H1 (cell line): ENCODE data around the gene ZNF597. TPM values are rescaled to one million over a fixed set of nuclear protein-coding genes. Genes with fewer than 3 reads are reported as not detected.

ENCODE experiments used
- CTCF ChIA-PET: fragments of 300-600 bp; sonication (Branson Sonifier 250); formaldehyde crosslinking; loops from one replicate; lab custom pipeline; 2021; ENCODE audit not compliant: partially characterized antibody; lab: Charles Lee
- POLR2A ChIA-PET: fragments of 300-600 bp; sonication (Branson Sonifier 250); formaldehyde crosslinking; loops from one replicate; lab custom pipeline; 2021; ENCODE audit warnings: inconsistent platforms; ENCODE audit not compliant: partially characterized antibody; lab: Charles Lee
- DNase-seq, 2 experiments: peaks; one replicate each; pipeline versions ENCODE4 v3.0.0 to v3.0.0-alpha.2; 2010 to 2022; ENCODE audit warnings: low spot score in 2 of 2, low read depth in 1 of 2, mixed read lengths in 1 of 2
- FAIRE-seq: peaks from 2 replicates; lab custom pipeline; 2011; peaks lifted over from hg19 to GRCh38; lab: Jason Lieb, UNC
- H2AFZ ChIP-seq: 2 replicates; pipeline ENCODE4 v1.8.1; 2012; ENCODE audit warnings: low read length, inconsistent platforms
- H2AK5ac ChIP-seq: 2 replicates; pipeline ENCODE4 v1.6.1; 2013; ENCODE audit warnings: low read depth, low read length
- H2BK120ac ChIP-seq: replicated peaks from 2 replicates; pipeline ENCODE3; 2013; ENCODE audit warnings: low read depth, low read length, inconsistent platforms
- H2BK12ac ChIP-seq: 2 replicates; pipeline ENCODE4 v1.6.1; 2013; ENCODE audit warnings: low read depth, low read length
- H2BK15ac ChIP-seq: 2 replicates; pipeline ENCODE4 v1.6.1; 2013; ENCODE audit warnings: low read length
- H2BK20ac ChIP-seq: 2 replicates; pipeline ENCODE4 v1.6.1; 2013; ENCODE audit warnings: low read length
- H2BK5ac ChIP-seq: 2 replicates; pipeline ENCODE4 v1.6.1; 2013; ENCODE audit warnings: low read depth, low read length
- H3K14ac ChIP-seq: 2 replicates; pipeline ENCODE4 v1.6.1; 2013; ENCODE audit warnings: inconsistent platforms; ENCODE audit not compliant: insufficient read length
- H3K18ac ChIP-seq: 2 replicates; pipeline ENCODE4 v1.6.1; 2013; ENCODE audit warnings: low read length; ENCODE audit errors: extremely low read depth
- H3K23ac ChIP-seq: 2 replicates; pipeline ENCODE4 v1.6.1; 2013; ENCODE audit warnings: inconsistent platforms; ENCODE audit not compliant: insufficient read length
- H3K23me2 ChIP-seq: 2 replicates; pipeline ENCODE4 v1.6.1; 2013; ENCODE audit warnings: low read depth, low read length
- H3K27ac ChIP-seq: 2 replicates; pipeline ENCODE4 v1.6.1; 2011; ENCODE audit warnings: low read depth, low read length, inconsistent platforms
- H3K27me3 ChIP-seq, 4 experiments: replicated peaks in 1 of 4; 1 replicate in 1 of 4; 2 replicates in 3 of 4; pipeline versions ENCODE4 v1.6.1 to v1.8.1; 2011 to 2013; ENCODE audit warnings: low read length in 3 of 4, mild to moderate bottlenecking in 3 of 4, inconsistent platforms in 2 of 4, mixed read lengths in 2 of 4, moderate library complexity in 1 of 4; ENCODE audit not compliant: control insufficient read depth in 3 of 4, insufficient read depth in 3 of 4; ENCODE audit errors: extremely low read depth in 1 of 4
- H3K36me3 ChIP-seq, 4 experiments: 2 replicates each; pipeline versions ENCODE4 v1.6.1 to v1.8.1; 2011 to 2013; ENCODE audit warnings: mild to moderate bottlenecking in 4 of 4, low read length in 3 of 4, moderate library complexity in 2 of 4, control low read depth in 1 of 4, inconsistent platforms in 1 of 4; ENCODE audit not compliant: insufficient read depth in 4 of 4, control insufficient read depth in 2 of 4
- H3K4ac ChIP-seq: replicated peaks from 2 replicates; pipeline ENCODE3; 2013; ENCODE audit warnings: low read length, low read depth, mixed read lengths, inconsistent platforms; ENCODE audit not compliant: insufficient read length
- H3K4me1 ChIP-seq, 4 experiments: replicated peaks in 1 of 4; 1 replicate in 1 of 4; 2 replicates in 3 of 4; pipeline versions ENCODE4 v1.6.1 to v1.8.1; 2011 to 2013; ENCODE audit warnings: low read length in 3 of 4, inconsistent platforms in 2 of 4, mixed read lengths in 1 of 4; ENCODE audit not compliant: insufficient read depth in 4 of 4, control insufficient read depth in 3 of 4
- H3K4me2 ChIP-seq, 2 experiments: 2 replicates each; pipeline versions ENCODE4 v1.6.1 to v1.8.1; 2011 to 2013; ENCODE audit warnings: low read depth in 2 of 2, low read length in 2 of 2, control low read depth in 1 of 2, inconsistent platforms in 1 of 2, mild to moderate bottlenecking in 1 of 2; ENCODE audit not compliant: insufficient read depth in 1 of 2
- H3K4me3 ChIP-seq, 4 experiments: fragments of 200-600, 300-600 bp in 1 of 4; sonication (generic), shearing (Covaris generic), sonication (Bioruptor Twin) in 1 of 4; 2 replicates each; pipeline versions ENCODE4 v1.5.1 to v1.8.1; 2011 to 2016; ENCODE audit warnings: low read length in 4 of 4, low read depth in 3 of 4, control low read depth in 2 of 4, inconsistent platforms in 2 of 4, mild to moderate bottlenecking in 2 of 4, mixed read lengths in 1 of 4, moderate library complexity in 1 of 4; ENCODE audit not compliant: insufficient read depth in 2 of 4; ENCODE audit errors: extremely low read depth in 1 of 4
- H3K56ac ChIP-seq: replicated peaks from 2 replicates; pipeline ENCODE3; 2013; ENCODE audit warnings: low read depth, mild to moderate bottlenecking, mixed read lengths, low read length, inconsistent platforms; ENCODE audit not compliant: insufficient read length
- H3K79me1 ChIP-seq: 2 replicates; pipeline ENCODE4 v1.6.1; 2013; ENCODE audit warnings: low read depth, low read length, control low read depth
- H3K79me2 ChIP-seq, 2 experiments: 2 replicates each; pipeline versions ENCODE4 v1.6.1 to v1.8.1; 2012 to 2013; ENCODE audit warnings: low read length in 2 of 2, mild to moderate bottlenecking in 2 of 2, inconsistent platforms in 1 of 2; ENCODE audit not compliant: insufficient read depth in 2 of 2, control insufficient read depth in 1 of 2
- H3K9ac ChIP-seq, 4 experiments: replicated peaks in 1 of 4; 1 replicate in 1 of 4; 2 replicates in 3 of 4; pipeline versions ENCODE4 v1.6.1 to v1.8.1; 2011 to 2013; ENCODE audit warnings: low read depth in 3 of 4, low read length in 3 of 4, control low read depth in 2 of 4, mild to moderate bottlenecking in 2 of 4, moderate library complexity in 2 of 4, inconsistent platforms in 1 of 4; ENCODE audit errors: extremely low read depth in 1 of 4
- H3K9me3 ChIP-seq, 2 experiments: 2 replicates each; pipeline versions ENCODE4 v1.6.1 to v1.8.1; 2012 to 2013; ENCODE audit warnings: mild to moderate bottlenecking in 2 of 2, moderate library complexity in 2 of 2, control low read depth in 1 of 2, inconsistent platforms in 1 of 2, low read depth in 1 of 2, low read length in 1 of 2, mixed read lengths in 1 of 2; ENCODE audit not compliant: insufficient read depth in 2 of 2
- H4K20me1 ChIP-seq, 2 experiments: replicated peaks in 1 of 2; 2 replicates each; pipeline versions ENCODE3 to v1.8.1; 2011 to 2013; ENCODE audit warnings: inconsistent platforms in 2 of 2, low read length in 2 of 2, mild to moderate bottlenecking in 1 of 2; ENCODE audit not compliant: insufficient read depth in 2 of 2, control insufficient read depth in 1 of 2
- H4K5ac ChIP-seq: 2 replicates; pipeline ENCODE4 v1.6.1; 2013; ENCODE audit warnings: low read length, low read depth, mixed read lengths, inconsistent platforms; ENCODE audit not compliant: insufficient read length
- H4K8ac ChIP-seq: 2 replicates; pipeline ENCODE4 v1.8.0; 2013; ENCODE audit warnings: mild to moderate bottlenecking, moderate library complexity, low read length, inconsistent platforms; ENCODE audit not compliant: insufficient read depth; ENCODE audit errors: extremely low read depth
- H4K91ac ChIP-seq: replicated peaks from 2 replicates; pipeline ENCODE3; 2013; ENCODE audit warnings: low read length, mixed read lengths, inconsistent platforms; ENCODE audit not compliant: insufficient read length
- FOSL1 ChIP-seq: IDR thresholded peaks from 2 replicates; pipeline ENCODE4 v1.6.1; 2011; ENCODE audit warnings: mild to moderate bottlenecking, low read depth, low read length, moderate library complexity; ENCODE audit not compliant: insufficient read depth
- HDAC6 ChIP-seq: IDR thresholded peaks from one replicate; pipeline ENCODE4 v1.7.1; 2012; ENCODE audit warnings: low read depth, mild to moderate bottlenecking, inconsistent platforms, low read length, moderate library complexity
- JUND ChIP-seq: IDR thresholded peaks from 2 replicates; pipeline ENCODE4 v1.6.1; 2011; ENCODE audit warnings: mild to moderate bottlenecking, improper control_type of control experiment, low read length
- POU5F1 ChIP-seq: IDR thresholded peaks from 2 replicates; pipeline ENCODE4 v1.6.1; 2011; ENCODE audit warnings: low read depth, mild to moderate bottlenecking, low read length, moderate library complexity
- RAD21 ChIP-seq, 2 experiments: IDR thresholded peaks in 1 of 2; conservative IDR thresholded peaks in 1 of 2; 2 replicates each; pipeline ENCODE4 v1.6.1; 2011; ENCODE audit warnings: low read depth in 2 of 2, low read length in 2 of 2, improper control_type of control experiment in 1 of 2, inconsistent platforms in 1 of 2, mild to moderate bottlenecking in 1 of 2, moderate library complexity in 1 of 2
- SIX5 ChIP-seq: IDR thresholded peaks from 2 replicates; pipeline ENCODE4 v1.6.1; 2011; ENCODE audit warnings: mild to moderate bottlenecking, low read depth, low read length
- SP2 ChIP-seq: IDR thresholded peaks from 2 replicates; pipeline ENCODE4 v1.6.1; 2012; ENCODE audit warnings: mild to moderate bottlenecking, low read length, inconsistent platforms
- YY1 ChIP-seq: IDR thresholded peaks from 2 replicates; pipeline ENCODE4 v1.6.1; 2011; ENCODE audit warnings: low read depth, mild to moderate bottlenecking, low read length
- WGBS, 2 experiments: shearing (Covaris generic) in 1 of 2; methylation state at CpG; one replicate each; pipeline versions ENCODE4 v1.1.6 to v1.1.7; 2013 to 2015; ENCODE audit warnings: low lambda C conversion rate in 2 of 2, mixed read lengths in 2 of 2, inconsistent platforms in 1 of 2, low coverage in 1 of 2, missing lambda C conversion rate in 1 of 2; ENCODE audit not compliant: insufficient replicate concordance in 2 of 2, insufficient coverage in 1 of 2, insufficient read length in 1 of 2; ENCODE audit errors: extremely low coverage in 1 of 2, missing lambda C conversion rate in 1 of 2; 5-methylcytosine and 5-hydroxymethylcytosine counted together
- polyA plus RNA-seq, 7 experiments: library from polyadenylated mRNA; depleted of rRNA in 3 of 7; stranded (reverse) in 5 of 7; unstranded in 2 of 7; fragments of >200 nt in 5 of 7; fragments of 200-250 nt in 2 of 7; gene quantifications; 1 replicate in 5 of 7; 2 replicates in 1 of 7; 4 replicates in 1 of 7; pipeline versions ENCODE4 v1.2.1 to v1.2.3, GENCODE V29; 2011 to 2013; ENCODE audit warnings: missing spikeins in 2 of 7, mixed read lengths in 2 of 7
- total RNA-seq: library from RNA; stranded (reverse); fragmentation: NEBNext Ultra II Directional; extraction: Animal tissue kit (Norgen Biotek cat#: 25700); gene quantifications from 2 replicates; pipeline ENCODE4 v1.2.1, GENCODE V29; 2021
- TF ChIP-seq, protein P1 (sequence below): IDR thresholded peaks from 2 replicates; pipeline ENCODE4 v1.6.1; 2011; ENCODE audit warnings: low read length, improper control_type of control experiment
- TF ChIP-seq, protein P2 (sequence below): IDR thresholded peaks from 2 replicates; pipeline ENCODE4 v1.6.1; 2012; ENCODE audit warnings: low read length, inconsistent platforms

The ZNF597 gene
- total and polyA plus RNA-seq, 2 of the 8 experiments (the other 6 are each of a cell fraction or from before 2014, with no cell fraction given): 0.68 to 2.6 TPM

DNA sequence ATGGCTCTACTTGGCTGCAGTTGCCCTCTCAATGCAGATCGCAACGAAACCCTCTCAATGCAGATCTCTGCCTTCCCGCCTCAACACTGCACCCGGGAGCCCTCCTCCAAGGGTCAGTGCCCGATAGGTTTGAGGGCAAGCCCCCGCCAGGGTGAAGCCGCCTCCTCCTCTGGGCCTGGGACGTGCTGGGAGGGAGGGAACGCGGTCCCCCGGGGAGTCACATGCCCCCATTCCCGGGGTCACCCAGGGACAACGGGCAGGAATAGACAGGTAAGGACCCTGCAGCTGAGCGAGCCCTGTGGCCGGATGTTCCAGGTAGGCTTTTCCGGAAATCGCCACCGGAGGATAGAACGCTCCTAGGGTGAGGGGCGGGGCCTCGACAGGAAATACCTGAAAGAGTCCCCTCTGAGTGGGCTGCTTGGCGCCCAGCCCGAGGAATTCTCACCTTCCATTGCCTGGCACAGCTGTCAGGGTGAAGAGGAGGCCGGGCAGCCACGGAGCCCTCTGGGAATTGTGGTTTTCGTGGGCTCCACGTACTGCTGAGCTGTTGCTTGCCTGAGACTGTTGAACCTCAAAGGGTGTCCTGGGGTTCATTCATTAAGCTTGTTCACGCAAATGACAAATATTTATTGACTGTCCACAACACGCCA, 29.4 kb downstream of the ZNF597 start:
- Histone ChIP-seq H2BK20ac (no peak overlapping the region), H3K27ac (no peak overlapping the region), H2BK120ac (no peak overlapping the region), H3K79me2 (no peaks in the 10 kb centered on the region), H4K5ac (no peak overlapping the region), H3K23ac (no peak overlapping the region), H3K23me2 (no peaks in the 10 kb centered on the region), H2AFZ (no peak overlapping the region), H3K18ac (no peak overlapping the region), H2BK12ac (no peak overlapping the region), H3K4me3 (no peak overlapping the region), H4K91ac (no peak overlapping the region), H2BK15ac (no peak overlapping the region), H2AK5ac (no peak overlapping the region), H2BK5ac (no peak overlapping the region), H3K27me3 (no peaks in the 10 kb centered on the region), H3K9me3 (peaks cover 47 to 81% of the 10 kb centered on the region in 2 experiments), H3K36me3 (peaks cover 2 to 10% (median 4%) of the 10 kb centered on the region in 4 experiments; a peak in 6 of 8 replicates), H3K56ac (no peak overlapping the region), H3K4ac (no peak overlapping the region), H3K14ac (no peak overlapping the region), H4K8ac (no peak overlapping the region), H4K20me1 (no peaks in the 10 kb centered on the region), H3K4me1 (no peaks in the 10 kb centered on the region), H3K79me1 (no peaks in the 10 kb centered on the region), H3K9ac (no peak overlapping the region), H3K4me2 (no peak overlapping the region)
- FAIRE-seq (no peak), DNase-seq (no peak)
- ChIA-PET CTCF (no interaction called here), POLR2A (interaction anchor here (1.1 to 1.5 kb wide), 3 partner anchors 12 to 130 kb away, joined by 3 to 8 read pairs (median 4); partner anchors contain the start of genes NAA60, ZNF263 and ZNF597)
- 89% methylated on average over 23 of the region's 29 CpGs; no CpG with 5 or more reads in 1 of the 2 experiments for WGBS, 2 experiments
- no peak for TF ChIP-seq FOSL1
- TF ChIP-seq JUND: no peak
- TF ChIP-seq, protein P1, sequence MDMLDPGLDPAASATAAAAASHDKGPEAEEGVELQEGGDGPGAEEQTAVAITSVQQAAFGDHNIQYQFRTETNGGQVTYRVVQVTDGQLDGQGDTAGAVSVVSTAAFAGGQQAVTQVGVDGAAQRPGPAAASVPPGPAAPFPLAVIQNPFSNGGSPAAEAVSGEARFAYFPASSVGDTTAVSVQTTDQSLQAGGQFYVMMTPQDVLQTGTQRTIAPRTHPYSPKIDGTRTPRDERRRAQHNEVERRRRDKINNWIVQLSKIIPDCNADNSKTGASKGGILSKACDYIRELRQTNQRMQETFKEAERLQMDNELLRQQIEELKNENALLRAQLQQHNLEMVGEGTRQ: no peak
- TF ChIP-seq HDAC6: no peak
- no peak for TF ChIP-seq POU5F1
- TF ChIP-seq YY1: no peak
- TF ChIP-seq SIX5: no peak
- TF ChIP-seq SP2: no peak
- TF ChIP-seq RAD21 (IDR thresholded peaks at IDR 0.05 in 1 of 2, conservative IDR thresholded peaks at IDR 0.05 in 1 of 2; ENCODE audit: low read depth in 2 of 2, low read length in 2 of 2): no peak
- TF ChIP-seq, protein P2, sequence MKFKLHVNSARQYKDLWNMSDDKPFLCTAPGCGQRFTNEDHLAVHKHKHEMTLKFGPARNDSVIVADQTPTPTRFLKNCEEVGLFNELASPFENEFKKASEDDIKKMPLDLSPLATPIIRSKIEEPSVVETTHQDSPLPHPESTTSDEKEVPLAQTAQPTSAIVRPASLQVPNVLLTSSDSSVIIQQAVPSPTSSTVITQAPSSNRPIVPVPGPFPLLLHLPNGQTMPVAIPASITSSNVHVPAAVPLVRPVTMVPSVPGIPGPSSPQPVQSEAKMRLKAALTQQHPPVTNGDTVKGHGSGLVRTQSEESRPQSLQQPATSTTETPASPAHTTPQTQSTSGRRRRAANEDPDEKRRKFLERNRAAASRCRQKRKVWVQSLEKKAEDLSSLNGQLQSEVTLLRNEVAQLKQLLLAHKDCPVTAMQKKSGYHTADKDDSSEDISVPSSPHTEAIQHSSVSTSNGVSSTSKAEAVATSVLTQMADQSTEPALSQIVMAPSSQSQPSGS: no peak
